ENCODE measurements around the gene RBM33.

RBM33 gene

GRCh38 chr7:155796381-155797261, 152.2 kb downstream of the RBM33 start:
- peak; percentile 43 to 62 for DNase-seq (ENCODE audit: low read depth in 2 of 2)

- DNase-seq (ENCODE audit: low read depth in 2 of 2), result no peak
Observed at GRCh38 chr7:155797262-155798250, 153.1 kb downstream of the RBM33 start.

- DNase-seq (ENCODE audit: low read depth in 2 of 2), result no peak
Observed at GRCh38 chr7:155798673-155799439, 154.4 kb downstream of the RBM33 start.

- DNase-seq (ENCODE audit: low read depth in 2 of 2), result no peak
Observed at GRCh38 chr7:155799514-155799913, 155.1 kb downstream of the RBM33 start.

- no peak for DNase-seq (ENCODE audit: low read depth in 2 of 2)
Observed at GRCh38 chr7:155800301-155800700, 155.8 kb downstream of the RBM33 start.

- DNase-seq (ENCODE audit: low read depth in 2 of 2), result no peak
Observed at GRCh38 chr7:155800741-155801267, 156.3 kb downstream of the RBM33 start.

- DNase-seq (ENCODE audit: low read depth in 2 of 2), result no peak
Observed at GRCh38 chr7:155802291-155802690, 157.8 kb downstream of the RBM33 start.

- no peak for DNase-seq (ENCODE audit: low read depth in 2 of 2)
Observed at GRCh38 chr7:155802906-155803417, 158.5 kb downstream of the RBM33 start.

- DNase-seq (ENCODE audit: low read depth in 2 of 2), result no peak
Observed at GRCh38 chr7:155803418-155804376, 159.2 kb downstream of the RBM33 start.

GRCh38 chr7:155804431-155804831, 160.0 kb downstream of the RBM33 start:
- no peak for DNase-seq (ENCODE audit: low read depth in 2 of 2)

- DNase-seq (ENCODE audit: low read depth in 2 of 2), result peak in 1 of 2 experiments; percentile 48
Observed at GRCh38 chr7:155804897-155805825, 160.7 kb downstream of the RBM33 start.

- no peak for DNase-seq (ENCODE audit: low read depth in 2 of 2)
Observed at GRCh38 chr7:155805826-155806095, 161.3 kb downstream of the RBM33 start.

GRCh38 chr7:155806096-155806871, 161.8 kb downstream of the RBM33 start:
- DNase-seq (ENCODE audit: low read depth in 2 of 2), result no peak

GRCh38 chr7:155807065-155807671, 162.7 kb downstream of the RBM33 start:
- no peak for DNase-seq (ENCODE audit: low read depth in 2 of 2)

GRCh38 chr7:155807789-155808548, 163.5 kb downstream of the RBM33 start:
- DNase-seq (ENCODE audit: low read depth in 2 of 2), result no peak

- DNase-seq (ENCODE audit: low read depth in 2 of 2), result no peak
Observed at GRCh38 chr7:155808549-155809331, 164.3 kb downstream of the RBM33 start.
